Esophagus squamous epithelium (tissue), 4 donors: ENCODE data around the gene EPHA4.

Source experiments
- CTCF ChIP-seq, 6 experiments: fragments of 450-650 bp in 4 of 6; fragments of 200-600 bp in 2 of 6; sonication (generic) in 2 of 6; IDR thresholded peaks; one replicate each; pipeline ENCODE4 v1.5.1; 2016 to 2019; ENCODE audit warnings: antibody characterized with exemption in 6 of 6, mild to moderate bottlenecking in 4 of 6, moderate library complexity in 4 of 6
- POLR2A ChIP-seq, 4 donors: fragments of 450-650 bp; IDR thresholded peaks; one replicate each; pipeline ENCODE4 v1.6.1; 2017; ENCODE audit warnings: antibody characterized with exemption in 4 of 4, mild to moderate bottlenecking in 4 of 4, moderate library complexity in 3 of 4

GRCh38 chr2:221614274-221614673 is 42.2 kb upstream of the EPHA4 start:
- TF ChIP-seq CTCF (IDR thresholded peaks at IDR 0.05): no peak
- no peak for TF ChIP-seq POLR2A (IDR thresholded peaks at IDR 0.05)
